NCI-H1417 (cell line): ENCODE results near the gene XK.
"Not testable (repeated sequence)": the region's sequence is repeated elsewhere in the genome, so short reads cannot be mapped to it uniquely, and the experiment has no call there.

Experiments used
- DNase-seq, 3 experiments: peaks; one replicate each; lab custom pipeline; 2025; lab: John Stamatoyannopoulos, UW

Gene XK

GRCh38 chrX:37754516-37754915, 68.9 kb downstream of the XK start:
- no peak for DNase-seq

GRCh38 chrX:37755025-37755424, 69.4 kb downstream of the XK start:
- no peak for DNase-seq

- DNase-seq: no peak
Observed at GRCh38 chrX:37757082-37757481, 71.5 kb downstream of the XK start.

GRCh38 chrX:37759351-37759750, 73.8 kb downstream of the XK start:
- DNase-seq: no peak

- DNase-seq: no peak
Observed at GRCh38 chrX:37759878-37760418, 74.4 kb downstream of the XK start.

- DNase-seq: no peak
Observed at GRCh38 chrX:37763400-37763799, 77.8 kb downstream of the XK start.

- no peak for DNase-seq
Observed at GRCh38 chrX:37765507-37765906, 79.9 kb downstream of the XK start.

- no peak for DNase-seq
Observed at GRCh38 chrX:37767430-37767829, 81.8 kb downstream of the XK start.

GRCh38 chrX:37768866-37769265, 83.3 kb downstream of the XK start:
- not testable (repeated sequence) for DNase-seq

- no peak for DNase-seq
Observed at GRCh38 chrX:37776283-37776986, 90.8 kb downstream of the XK start.

GRCh38 chrX:37776987-37777325, 91.4 kb downstream of the XK start:
- no peak for DNase-seq

GRCh38 chrX:37779857-37780256, 94.3 kb downstream of the XK start, which contains the start of gene CYBB:
CYBB (plus strand) TSS chrX:37780059; CDS start chrX:37780078, 19 bp downstream.
- no peak for DNase-seq

- no peak for DNase-seq
Observed at GRCh38 chrX:37781081-37781480, 95.5 kb downstream of the XK start.
